OCI-LY3 (cell line): Measurements from ENCODE around the gene PAPSS2.

Experiments used
- CTCF ChIP-seq: fragments of 200-600, 300-600 bp; sonication (generic); IDR thresholded peaks from 2 replicates; pipeline ENCODE4 v1.5.1; 2014; ENCODE audit warnings: antibody characterized with exemption, low read length, low read depth
- EZH2phosphoT487 ChIP-seq: fragments of 200-600 bp; shearing (Covaris generic); IDR thresholded peaks from 2 replicates; pipeline ENCODE4 v1.6.1; 2018; ENCODE audit warnings: antibody characterized with exemption, mixed run types, low read depth

GRCh38 chr10:87640043-87640442, 19.6 kb upstream of the PAPSS2 start:
- no peak for TF ChIP-seq CTCF
- TF ChIP-seq EZH2phosphoT487: no peak
